ENCODE results near the gene PPP6R2.

- TF ChIP-seq CTCF (IDR thresholded peaks at IDR 0.05): no peak
- no peak for TF ChIP-seq POLR2A (IDR thresholded peaks at IDR 0.05)
These were observed 63.5 kb downstream of the PPP6R2 start for GRCh38 chr22:50406416-50407170.
